DMS79 (cell line): ENCODE data around the gene MTOR.
"Not testable (repeated sequence)": the region's sequence is repeated elsewhere in the genome, so short reads cannot be mapped to it uniquely, and the experiment has no call there.

Experiments
- DNase-seq: peaks from one replicate; lab custom pipeline; 2025; lab: John Stamatoyannopoulos, UW

Gene MTOR

DNA sequence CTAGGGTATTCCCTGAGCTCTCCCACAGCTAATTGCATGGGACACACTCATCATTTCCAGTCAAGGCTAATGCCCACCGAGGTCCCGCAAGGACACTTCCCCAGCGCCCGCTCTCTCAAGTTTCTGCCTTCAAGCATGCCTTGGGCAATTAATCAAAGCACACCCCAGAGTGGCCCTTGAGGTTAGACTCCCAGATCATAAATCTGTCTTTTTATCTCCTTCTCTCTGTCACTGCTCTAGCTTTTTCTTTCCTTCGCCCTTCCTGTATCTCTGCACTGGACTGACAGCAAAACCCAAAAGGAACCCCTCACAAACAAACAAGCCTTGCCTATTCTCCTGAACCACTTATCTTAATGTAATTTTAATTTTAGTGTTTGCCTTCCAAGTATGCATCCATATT is 154.8 kb downstream of the MTOR start:
- no peak for DNase-seq

DNA sequence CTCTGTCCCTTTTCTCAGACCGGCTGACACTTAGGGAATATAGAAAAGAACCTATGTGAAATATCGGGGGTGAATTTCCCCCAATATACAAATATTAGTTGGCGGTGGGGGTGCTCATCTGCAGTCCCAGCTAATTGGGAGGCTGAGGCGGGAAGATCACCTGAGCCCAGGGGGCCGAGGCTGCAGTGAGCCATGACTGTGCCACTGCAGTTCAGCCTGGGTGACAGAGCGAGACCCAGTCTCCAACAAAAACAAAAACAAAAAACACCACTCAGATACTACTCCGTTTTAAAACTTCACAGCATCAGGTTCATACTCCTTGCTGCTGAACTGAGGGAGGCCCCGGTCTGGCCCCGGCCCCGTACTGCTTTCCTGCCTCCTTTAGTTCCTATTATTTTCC is 156.8 kb downstream of the MTOR start:
- DNase-seq = no peak

DNA sequence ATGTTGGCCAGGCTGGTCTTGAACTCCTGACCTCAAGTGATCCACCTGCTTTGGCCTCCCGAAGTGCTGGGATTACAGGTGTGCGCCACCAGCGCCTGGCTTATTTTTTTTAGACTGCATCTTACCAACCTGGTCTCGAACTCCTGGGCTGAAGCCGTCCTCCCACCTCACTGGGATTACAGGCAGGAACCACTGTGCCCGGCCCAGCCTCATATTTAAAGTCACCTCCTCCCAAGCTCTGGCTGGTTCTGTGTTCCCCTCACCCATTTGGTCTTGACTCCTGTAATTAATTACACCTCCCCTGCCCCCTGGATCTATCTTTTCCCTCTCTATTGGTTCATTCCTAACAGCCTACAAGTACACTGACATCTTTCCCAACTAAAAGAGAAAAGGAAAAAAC is 161.0 kb downstream of the MTOR start:
- DNase-seq = no peak

DNA sequence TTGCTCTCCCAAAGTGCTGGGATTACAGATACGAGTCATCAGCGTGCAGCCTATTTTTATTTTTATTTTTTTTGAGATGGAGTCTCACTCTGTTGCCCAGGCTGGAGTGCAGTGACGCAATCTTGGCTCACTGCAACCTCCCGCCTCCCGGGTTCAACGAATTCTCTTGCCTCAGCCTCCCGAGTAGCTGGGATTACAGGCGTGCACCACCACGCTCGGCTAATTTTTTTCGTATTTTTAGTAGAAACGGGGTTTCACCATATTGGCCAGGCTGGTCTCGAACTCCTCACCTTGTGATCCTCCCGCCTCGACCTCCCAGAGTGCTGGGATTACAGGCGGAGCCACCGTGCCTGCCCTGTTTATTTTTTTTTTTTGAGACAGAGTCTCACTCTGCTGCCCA is 161.5 kb downstream of the MTOR start:
- not testable (repeated sequence) for DNase-seq

DNA sequence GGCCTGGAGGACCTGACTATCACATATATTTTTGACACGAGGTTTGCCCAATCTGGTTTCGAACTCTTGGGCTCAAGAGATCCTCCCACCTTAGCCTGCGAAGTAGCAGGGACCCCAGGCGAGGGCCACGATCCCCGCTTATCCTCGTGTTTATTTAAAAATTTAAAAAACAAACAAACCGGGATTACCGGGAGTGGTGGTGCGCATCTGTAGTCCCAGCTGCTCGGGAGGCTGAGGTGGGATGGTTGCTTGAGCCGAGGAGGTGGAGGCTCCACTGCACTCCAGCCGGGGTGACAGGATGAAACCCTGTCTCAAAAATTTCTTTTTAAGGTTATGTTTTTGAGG is 162.2 kb downstream of the MTOR start:
- DNase-seq = no peak

DNA sequence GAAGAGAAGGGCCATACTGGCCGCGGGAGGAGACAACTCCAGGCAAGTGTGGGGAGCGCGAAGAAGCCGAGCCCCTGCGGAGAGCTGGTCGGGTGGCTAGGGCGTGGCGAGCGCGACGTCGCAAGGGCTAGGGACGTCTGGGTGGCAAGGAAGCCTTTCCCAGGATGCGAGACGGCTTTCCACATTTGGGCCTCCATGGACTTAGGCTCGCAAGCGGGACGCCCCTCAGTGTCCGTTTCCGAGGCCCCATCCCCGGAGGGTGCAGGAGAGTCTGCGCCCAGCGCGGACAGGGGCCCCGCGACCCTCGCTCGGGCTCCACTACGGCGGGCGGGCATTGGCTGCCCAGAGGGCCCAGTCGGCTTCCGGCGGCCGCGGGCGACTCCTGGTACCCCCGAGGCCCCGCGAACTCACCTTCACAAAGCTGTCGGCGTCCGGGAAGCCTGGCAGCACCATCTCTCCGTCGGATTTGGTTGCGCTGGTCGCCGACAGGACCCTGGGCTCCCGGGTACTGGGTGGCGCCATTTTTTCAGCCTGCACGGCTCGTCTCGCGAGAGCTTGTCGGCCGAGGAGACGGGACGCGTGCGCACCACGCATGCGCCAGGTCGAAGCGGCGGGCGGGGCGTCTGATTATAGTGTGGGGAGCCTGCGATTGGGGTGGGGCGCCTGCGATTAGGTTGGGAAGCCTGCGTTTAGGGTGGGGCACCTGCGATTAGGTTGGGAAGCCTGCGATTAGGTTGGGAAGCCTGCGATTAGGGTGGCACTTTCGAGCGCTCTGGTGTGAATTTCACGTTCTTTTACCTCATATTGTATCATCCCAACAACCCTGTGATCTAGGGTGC is 162.8 kb downstream of the MTOR start, which contains the start of gene EXOSC10:
Gene EXOSC10, minus strand, starts transcription at position 560 of the 839 bp plus-strand sequence. Its CDS starts 38 bp downstream, at position 522.
- peak; percentile 86 for DNase-seq

DNA sequence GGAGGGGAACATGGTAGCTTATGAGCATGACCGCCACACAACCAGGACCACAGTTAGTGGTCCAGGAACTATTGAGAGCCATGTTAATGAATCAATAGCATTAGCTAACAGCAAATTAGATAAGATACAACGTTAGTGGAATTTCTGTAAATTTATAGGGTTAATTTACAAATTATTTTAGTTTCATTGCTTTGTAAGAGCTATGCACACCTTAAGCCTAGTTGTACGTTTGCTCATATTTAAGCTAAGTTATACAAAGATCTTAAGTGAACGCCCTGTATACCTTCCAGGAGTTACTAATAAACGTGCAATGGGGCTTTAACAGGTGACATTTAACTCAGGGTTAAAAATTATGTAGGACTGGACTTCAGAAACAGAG is 163.4 kb downstream of the MTOR start:
- DNase-seq = no peak

DNA sequence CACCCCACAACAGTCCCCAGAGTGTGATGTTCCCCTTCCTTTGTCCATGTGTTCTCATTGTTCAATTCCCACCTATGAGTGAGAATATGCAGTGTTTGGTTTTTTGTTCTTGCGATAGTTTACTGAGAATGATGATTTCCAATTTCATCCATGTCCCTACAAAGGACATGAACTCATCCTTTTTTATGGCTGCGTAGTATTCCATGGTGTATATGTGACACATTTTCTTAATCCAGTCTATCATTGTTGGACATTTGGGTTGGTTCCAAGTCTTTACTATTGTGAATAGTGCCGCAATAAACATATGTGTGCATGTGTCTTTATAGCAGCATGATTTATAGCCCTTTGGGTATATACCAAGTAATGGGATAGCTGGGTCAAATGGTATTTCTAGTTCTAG is 178.6 kb downstream of the MTOR start:
- DNase-seq = not testable (repeated sequence)

DNA sequence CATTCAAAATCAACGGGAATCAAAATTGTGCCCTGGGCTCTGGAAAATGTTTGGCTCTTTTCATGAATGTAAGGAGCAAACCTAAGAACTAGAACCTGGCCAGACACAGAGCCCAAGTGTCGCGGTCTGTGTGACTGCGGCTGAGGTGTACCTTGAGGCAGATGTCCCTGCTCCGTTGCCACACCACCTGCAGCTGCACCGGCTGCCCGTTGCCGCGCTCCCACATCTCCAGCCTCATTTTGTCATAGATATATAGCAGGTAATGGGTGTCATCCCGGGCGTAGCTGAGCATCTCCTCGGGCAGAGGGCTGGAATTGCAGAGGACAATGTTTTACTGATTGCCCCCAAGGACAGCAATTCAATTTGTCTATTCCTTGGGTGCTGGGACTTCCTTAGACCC is 181.4 kb downstream of the MTOR start:
- DNase-seq = no peak

DNA sequence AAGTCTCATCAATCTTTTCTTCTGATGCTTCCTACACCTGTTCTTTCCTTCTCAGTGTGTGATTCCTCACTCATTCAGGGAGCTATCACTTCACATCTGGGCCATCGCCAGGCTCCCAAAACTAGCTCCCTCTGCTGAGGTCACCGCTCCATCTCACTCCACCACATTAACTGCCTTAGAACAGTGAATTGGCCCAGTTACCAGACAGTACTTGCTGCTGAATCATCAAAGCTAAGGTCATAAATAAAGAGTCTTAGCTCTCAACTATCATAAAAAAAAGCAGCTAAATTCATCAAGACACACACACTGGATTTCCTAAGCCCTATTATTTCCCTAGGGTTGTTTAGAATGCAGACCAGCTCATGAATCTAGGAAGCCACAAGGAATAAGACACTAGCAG is 183.7 kb downstream of the MTOR start:
- no peak for DNase-seq

DNA sequence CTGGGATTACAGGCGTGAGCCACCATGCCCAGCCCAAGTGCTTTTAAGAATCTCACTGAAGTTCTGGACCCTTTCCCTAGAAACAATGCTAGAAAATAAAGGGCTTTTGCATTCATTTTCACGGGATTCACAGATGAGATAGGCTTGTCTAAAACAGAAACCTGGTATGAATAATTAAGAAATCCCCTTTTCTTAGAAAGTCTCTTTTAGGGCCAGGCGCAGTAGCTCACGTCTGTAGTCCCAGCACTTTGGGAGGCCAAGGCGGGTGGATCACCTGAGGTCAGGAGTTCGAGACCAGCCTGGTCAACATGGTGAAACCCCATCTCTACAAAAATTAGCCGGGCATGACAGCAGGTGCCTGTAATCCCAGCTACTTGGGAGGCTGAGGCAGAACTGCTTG is 189.0 kb downstream of the MTOR start:
- not testable (repeated sequence) for DNase-seq

DNA sequence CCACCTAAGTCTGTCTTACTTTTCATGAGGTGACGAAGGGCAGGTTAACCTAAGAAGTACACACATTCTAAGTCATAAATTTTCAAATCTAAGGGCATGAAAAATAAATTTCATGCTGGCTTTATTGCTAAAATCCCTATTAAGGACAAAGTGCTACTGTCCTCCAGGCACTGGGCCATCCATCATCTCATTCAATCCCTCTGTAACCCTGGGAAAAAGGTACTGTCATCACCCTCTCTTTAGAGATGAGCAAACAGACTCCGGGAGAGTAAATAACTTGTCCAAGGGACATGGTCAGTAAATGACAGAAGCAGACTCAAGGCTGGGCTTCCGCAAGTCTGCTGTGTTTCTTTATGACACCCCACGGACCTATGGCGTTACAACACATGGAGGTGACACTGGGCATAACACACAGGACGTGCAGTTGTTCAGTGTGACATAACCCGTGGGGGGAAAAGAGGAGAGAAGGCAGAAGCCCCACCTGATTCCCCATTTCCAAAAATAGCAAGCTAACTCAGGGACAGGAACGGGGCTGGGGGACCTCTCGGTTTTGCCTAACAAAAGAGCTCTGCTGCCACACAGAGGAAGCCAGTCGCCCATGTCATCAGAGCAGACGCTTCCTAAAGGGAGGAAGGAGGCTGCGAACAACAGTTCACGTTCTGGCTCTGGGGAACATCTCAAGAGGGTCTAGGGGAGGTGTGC is 190.0 kb downstream of the MTOR start:
- DNase-seq = peak; percentile 91

DNA sequence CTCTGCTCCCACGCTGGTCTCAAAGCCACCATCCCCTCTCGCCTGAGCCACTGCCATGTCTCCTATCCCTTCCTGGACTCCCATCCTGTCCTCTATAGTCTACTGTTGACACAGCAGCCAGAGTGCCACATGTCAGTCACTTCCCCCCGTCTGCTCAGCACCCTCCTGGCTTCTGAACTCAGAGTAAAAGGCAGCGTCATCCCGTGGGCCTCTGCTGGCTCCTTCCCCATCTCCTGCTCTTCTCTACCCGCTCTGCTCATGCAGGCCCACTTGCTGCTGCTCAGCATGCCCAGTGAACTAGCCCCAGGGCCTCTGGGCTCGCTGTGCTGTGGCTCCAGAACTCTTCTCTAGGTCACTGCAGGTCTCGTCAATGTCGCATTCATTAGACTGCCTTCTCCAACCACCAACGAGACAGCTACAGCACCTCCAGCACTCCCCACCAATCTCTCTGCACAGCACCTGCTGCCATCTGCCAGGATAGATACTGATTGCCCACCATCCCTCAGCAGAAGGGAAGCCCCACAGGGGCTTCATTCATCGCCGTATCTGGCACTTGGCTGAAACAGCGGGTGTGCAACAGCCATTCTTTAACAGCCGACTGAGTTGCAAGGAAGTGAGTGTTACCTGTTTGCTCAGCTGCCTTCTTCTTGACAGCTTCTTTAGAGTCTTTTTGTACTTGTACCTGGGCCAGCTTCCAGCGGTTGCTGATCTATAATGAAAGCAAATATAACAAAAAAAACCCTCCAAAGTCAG is 190.7 kb downstream of the MTOR start:
- DNase-seq = peak; percentile 98

DNA sequence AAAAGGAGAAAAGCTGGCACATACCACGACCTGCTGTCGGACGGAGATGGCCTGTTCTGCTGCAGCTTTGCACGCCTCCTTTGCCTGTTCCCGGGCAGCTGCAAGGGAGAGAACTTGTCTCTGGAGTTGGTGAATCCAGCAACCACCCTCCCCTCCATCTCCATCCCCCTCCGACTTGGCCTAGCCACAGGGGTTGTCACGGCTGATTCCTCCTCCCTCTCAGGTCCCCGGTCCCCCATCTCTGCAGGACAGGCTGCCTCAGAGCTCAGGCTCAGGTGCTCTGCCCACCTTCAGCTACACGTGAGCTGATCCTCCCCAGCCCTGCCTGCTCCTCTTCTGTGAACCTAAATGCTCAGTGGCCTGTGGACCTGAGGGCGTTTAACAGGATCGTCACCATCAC is 191.5 kb downstream of the MTOR start:
- no peak for DNase-seq

DNA sequence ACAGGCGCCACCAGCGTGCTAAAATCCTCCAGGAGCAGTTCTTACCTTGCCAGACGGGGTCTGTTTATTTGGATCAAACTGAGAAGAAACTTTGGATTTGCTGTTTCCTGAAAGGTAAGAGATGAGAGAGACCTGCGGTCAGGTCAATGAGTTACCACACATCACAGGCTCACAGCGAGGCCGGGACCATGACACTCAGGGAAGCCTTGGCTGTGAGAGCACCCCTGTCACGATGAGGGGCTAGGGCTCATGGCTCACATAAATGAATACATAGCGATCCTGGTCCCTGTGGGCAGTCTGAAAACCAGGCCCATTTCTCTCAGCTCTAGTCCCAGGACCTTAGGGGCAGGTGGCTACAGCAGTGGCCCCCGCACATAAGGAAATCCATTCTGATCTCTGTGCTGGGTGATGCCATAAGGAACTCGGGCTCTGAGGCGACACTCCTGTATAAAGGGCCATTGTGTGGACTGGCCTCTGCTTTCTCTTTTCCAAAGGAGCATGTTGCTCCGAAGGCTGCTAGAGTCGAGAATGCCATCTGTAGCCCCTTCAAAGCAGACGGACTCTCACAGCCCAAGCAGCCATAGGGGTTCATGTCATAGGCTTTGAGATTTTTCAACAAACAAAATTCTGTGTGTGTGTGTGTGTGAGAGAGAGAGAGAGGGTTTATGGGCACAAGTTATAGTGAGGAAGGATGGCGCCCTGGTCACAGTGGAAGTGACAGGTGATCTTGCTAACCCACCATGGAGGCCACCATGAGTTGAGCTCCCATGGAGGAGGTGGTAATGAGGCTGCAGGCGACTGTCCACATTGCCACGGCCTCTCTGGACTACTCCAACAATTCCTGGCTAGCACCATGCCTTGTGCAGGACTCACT is 193.5 kb downstream of the MTOR start:
- DNase-seq = no peak

DNA sequence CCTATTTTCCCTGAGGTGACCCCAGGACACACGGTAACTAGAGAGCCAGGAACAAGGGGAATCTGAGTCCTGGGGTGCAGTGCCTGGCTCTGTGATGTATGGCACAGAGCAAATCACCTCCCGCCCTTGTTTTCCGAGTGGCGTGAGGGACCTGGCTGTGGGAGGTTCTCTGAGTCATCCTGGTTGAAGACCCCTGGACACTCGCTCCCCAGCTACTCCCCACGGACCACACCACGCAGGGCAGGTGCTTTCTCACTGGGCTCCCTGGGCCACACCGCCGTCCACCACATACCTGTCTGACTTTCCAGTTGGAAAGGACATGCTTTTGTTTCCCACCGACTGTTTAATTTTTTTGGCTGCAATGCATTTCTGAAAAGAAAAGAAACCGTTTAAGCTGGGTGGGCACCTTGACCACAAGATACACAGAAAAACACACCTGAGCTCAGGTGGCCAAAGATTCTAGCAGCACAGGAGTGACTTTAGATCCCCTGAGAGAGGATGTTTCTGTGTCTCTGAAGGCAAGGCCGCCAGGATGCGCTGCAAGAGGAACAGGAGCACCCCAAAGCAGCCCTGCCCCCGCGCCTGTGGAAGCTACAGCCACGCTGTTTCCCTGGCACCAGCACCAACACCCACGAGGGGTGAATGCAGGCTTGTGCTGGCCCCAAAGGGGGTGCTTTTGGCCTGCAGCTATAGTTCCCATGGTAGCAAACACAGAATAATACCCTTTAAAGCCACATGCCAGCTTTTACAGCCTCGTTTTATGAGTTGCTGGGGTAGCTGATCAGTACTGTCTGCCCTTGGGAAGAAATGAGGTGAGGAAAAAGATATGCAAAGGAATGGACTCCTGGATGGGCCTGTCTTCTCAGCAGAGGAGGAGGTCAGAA is 194.4 kb downstream of the MTOR start:
- no peak for DNase-seq

DNA sequence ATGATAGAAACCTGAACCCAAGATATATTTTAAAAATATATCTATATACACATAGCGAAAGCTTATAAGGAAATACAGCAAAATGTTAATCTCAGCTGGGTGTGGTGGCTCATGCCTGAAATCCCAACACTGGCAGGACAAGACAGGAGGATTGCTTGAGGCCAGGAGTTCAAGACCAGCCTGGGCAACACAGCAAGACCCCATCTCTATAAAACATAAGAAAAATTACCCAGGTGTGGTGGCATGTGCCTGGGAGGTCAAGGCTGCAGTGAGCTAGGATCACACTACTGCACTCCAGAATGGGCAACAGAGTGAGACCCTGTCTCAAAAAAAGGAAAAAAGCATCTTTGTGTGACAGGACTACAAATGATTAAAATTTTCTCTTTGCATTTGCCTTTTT is 196.6 kb downstream of the MTOR start:
- DNase-seq = no peak

DNA sequence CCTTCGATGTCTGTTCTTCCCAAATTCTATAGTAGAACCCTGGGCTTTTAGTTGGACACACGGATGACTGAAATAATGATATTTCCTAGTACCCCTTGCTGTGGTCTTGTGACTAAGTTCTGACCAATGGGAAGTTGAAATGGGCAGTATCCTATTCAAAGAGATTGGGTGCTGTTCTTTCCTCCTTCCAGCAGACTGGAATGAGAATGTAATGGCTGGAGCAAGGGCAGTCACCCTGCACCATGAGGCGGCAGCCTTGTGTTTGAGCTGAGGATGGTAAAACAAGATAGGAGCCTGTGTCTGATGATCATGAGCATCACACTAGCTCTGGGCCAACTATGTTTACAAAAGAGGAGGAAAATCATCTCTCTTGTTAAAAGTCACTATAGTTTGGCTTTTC is 197.4 kb downstream of the MTOR start:
- no peak for DNase-seq

DNA sequence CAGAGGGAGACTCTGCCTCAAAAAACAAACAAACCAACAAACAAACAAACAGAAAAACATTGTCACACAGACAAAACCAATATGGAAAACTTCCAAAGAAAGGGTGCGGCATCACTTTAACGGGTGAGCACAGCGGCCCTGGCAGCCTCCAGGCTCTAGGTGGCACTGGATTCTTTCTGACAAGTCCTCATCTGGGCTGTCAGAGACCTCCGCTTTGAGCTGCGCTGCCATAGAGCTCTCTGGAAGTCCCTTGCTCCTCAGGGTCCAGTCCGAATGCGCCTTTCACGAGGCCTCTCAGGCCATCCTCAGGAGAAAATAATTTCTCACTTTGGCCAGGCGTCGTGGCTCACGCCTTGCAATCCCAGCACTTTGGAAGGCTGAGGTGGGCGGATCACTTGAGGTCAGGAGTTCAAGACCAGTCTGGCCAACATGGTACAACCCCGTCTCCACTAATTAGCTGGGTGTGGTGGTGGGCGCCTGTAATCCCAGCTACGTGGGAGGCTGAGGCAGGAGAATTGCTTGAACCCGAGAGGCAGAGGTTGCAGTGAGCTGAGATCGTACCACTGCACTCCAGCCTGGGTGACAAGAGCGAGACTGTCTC is 198.3 kb downstream of the MTOR start:
- not testable (repeated sequence) for DNase-seq

DNA sequence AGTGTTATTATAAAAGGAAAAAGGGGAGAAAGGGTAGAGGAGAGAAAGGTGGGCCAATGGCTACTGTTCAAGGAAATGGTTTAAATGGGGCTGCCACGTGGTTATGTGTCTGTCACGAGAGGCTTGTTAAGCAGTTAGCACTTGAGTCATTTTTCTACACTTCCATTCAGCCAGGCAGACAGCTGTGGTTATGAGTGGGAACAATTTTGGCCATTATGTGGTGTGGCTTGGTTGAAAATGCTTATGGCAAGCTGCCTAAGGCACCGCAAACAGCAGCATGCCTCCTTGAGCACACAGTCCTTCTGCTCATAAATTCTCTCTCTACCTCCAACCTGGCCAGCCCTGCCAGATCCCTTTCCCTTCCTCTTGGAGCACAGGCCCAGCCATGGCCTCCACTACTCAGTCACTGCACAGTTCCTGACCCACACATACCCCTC is 199.4 kb downstream of the MTOR start:
- peak; percentile 93 for DNase-seq
